IPS-NIHi7 (cell line): ENCODE measurements around the gene CSH1.
"Not testable (repeated sequence)": the region's sequence is repeated elsewhere in the genome, so short reads cannot be mapped to it uniquely, and the experiment has no call there.

Experiments
- DNase-seq: peaks from one replicate; pipeline ENCODE4 v3.0.0; 2012; ENCODE audit warnings: mixed read lengths; ENCODE audit errors: extremely low spot score

Gene CSH1

GRCh38 chr17:63928966-63929695 is 32.8 kb upstream of the CSH1 start:
- no peak for DNase-seq

- no peak for DNase-seq
These were observed 31.8 kb upstream of the CSH1 start for GRCh38 chr17:63928172-63928666.

GRCh38 chr17:63927464-63928171 is 31.2 kb upstream of the CSH1 start:
- DNase-seq, result no peak

- DNase-seq, result no peak
These were observed 29.8 kb upstream of the CSH1 start for GRCh38 chr17:63926164-63926563.

GRCh38 chr17:63925615-63926014 is 29.2 kb upstream of the CSH1 start:
- peak; percentile 4 for DNase-seq

GRCh38 chr17:63922402-63922801 is 26.0 kb upstream of the CSH1 start:
- DNase-seq, result not testable (repeated sequence)

GRCh38 chr17:63920779-63921178 is 24.4 kb upstream of the CSH1 start:
- DNase-seq, result not testable (repeated sequence)

GRCh38 chr17:63920050-63920449 is 23.7 kb upstream of the CSH1 start:
- not testable (repeated sequence) for DNase-seq

- DNase-seq, result peak; percentile 83
These were observed 22.9 kb upstream of the CSH1 start for GRCh38 chr17:63919311-63919723.

GRCh38 chr17:63918789-63919305 is 22.5 kb upstream of the CSH1 start, which contains the start of gene GH1:
Gene GH1 (minus strand): TSS chr17:63918839. CDS start chr17:63918776, 63 bp downstream.
- DNase-seq, result not testable (repeated sequence)

GRCh38 chr17:63918305-63918704 is 21.9 kb upstream of the CSH1 start:
- peak; percentile 72 for DNase-seq

GRCh38 chr17:63917646-63918045 is 21.3 kb upstream of the CSH1 start:
- no peak for DNase-seq

- not testable (repeated sequence) for DNase-seq
These were observed 20.8 kb upstream of the CSH1 start for GRCh38 chr17:63917206-63917605.

- DNase-seq, result no peak
These were observed 20.3 kb upstream of the CSH1 start for GRCh38 chr17:63916566-63917185.

GRCh38 chr17:63915753-63916152 is 19.4 kb upstream of the CSH1 start:
- not testable (repeated sequence) for DNase-seq

- DNase-seq, result no peak
These were observed 18.1 kb upstream of the CSH1 start for GRCh38 chr17:63914471-63914870.

GRCh38 chr17:63911657-63912100 is 15.3 kb upstream of the CSH1 start:
- peak; percentile 75 for DNase-seq

- no peak for DNase-seq
These were observed 14.8 kb upstream of the CSH1 start, which contains the start of gene CSHL1 for GRCh38 chr17:63911041-63911635. Gene CSHL1 (minus strand): TSS chr17:63911258. CDS start chr17:63911196, 62 bp downstream.

GRCh38 chr17:63910096-63910495 is 13.7 kb upstream of the CSH1 start:
- no peak for DNase-seq

- not testable (repeated sequence) for DNase-seq
These were observed 13.2 kb upstream of the CSH1 start for GRCh38 chr17:63909586-63909985.

- DNase-seq, result peak; percentile 12
These were observed 10.9 kb upstream of the CSH1 start for GRCh38 chr17:63907161-63907778.
